ENCODE data around the gene ADTRP.

- no peak for TF ChIP-seq POLR2A (IDR thresholded peaks at IDR 0.05)
- TF ChIP-seq CTCF (IDR thresholded peaks at IDR 0.05), result no peak
Measured at GRCh38 chr6:11712760-11713159, 65.8 kb downstream of the ADTRP start.

All from lower leg skin (tissue), 3 donors.